IMR-90 (cell line): ENCODE data around the gene PLA2G2F. TPM values are rescaled to one million over a fixed set of nuclear protein-coding genes. Genes with fewer than 3 reads are reported as not detected.

Experiments used
- ATAC-seq: fragments of 200-7000 bp; cut with Tn5 transposase; 2 replicates; pipeline ENCODE4 v1.9.1; 2020; ENCODE audit warnings: low read depth, mild to moderate bottlenecking, moderate library complexity
- BruUV-seq: library from RNA; stranded (reverse); fragments of 400-500 nt; replicated peaks from 2 replicates; lab custom pipeline; 2021; lab: Mats Ljungman, UMichigan
- CTCF ChIA-PET: fragments of 300-600 bp; formaldehyde crosslinking; extraction: SDS; loops from one replicate; lab custom pipeline; 2021; ENCODE audit warnings: antibody characterized with exemption; lab: Yijun Ruan, JAX
- POLR2A ChIA-PET: fragments of 300-600 bp; sonication (Branson Sonifier 250); formaldehyde crosslinking; loops from one replicate; lab custom pipeline; 2022; ENCODE audit warnings: antibody characterized with exemption; ENCODE audit not compliant: unreplicated experiment; lab: Charles Lee
- DNase-seq: peaks from one replicate; pipeline ENCODE4 v3.0.0; 2013
- H2AFZ ChIP-seq: replicated peaks from 2 replicates; pipeline ENCODE3; 2013; ENCODE audit warnings: low read length, mild to moderate bottlenecking; ENCODE audit not compliant: poor library complexity
- H2AK5ac ChIP-seq: 2 replicates; pipeline ENCODE4 v1.6.1; 2013; ENCODE audit warnings: low read depth, low read length, inconsistent platforms
- H2AK9ac ChIP-seq: replicated peaks from 2 replicates; pipeline ENCODE3; 2013; ENCODE audit warnings: mild to moderate bottlenecking, low read depth, low read length, moderate library complexity; ENCODE audit not compliant: poor library complexity
- H2BK120ac ChIP-seq: 2 replicates; pipeline ENCODE4 v1.6.1; 2013; ENCODE audit warnings: low read depth, low read length, inconsistent platforms
- H2BK15ac ChIP-seq: 3 replicates; pipeline ENCODE4 v1.6.1; 2013; ENCODE audit warnings: low read depth, low read length, inconsistent platforms
- H2BK20ac ChIP-seq: 2 replicates; pipeline ENCODE4 v1.6.1; 2013; ENCODE audit warnings: low read depth, mild to moderate bottlenecking, inconsistent platforms, low read length, moderate library complexity
- H2BK5ac ChIP-seq: 2 replicates; pipeline ENCODE4 v1.6.1; 2013; ENCODE audit warnings: mild to moderate bottlenecking, low read depth, low read length, inconsistent platforms; ENCODE audit not compliant: poor library complexity, severe bottlenecking
- H3K14ac ChIP-seq: replicated peaks from 2 replicates; pipeline ENCODE4 v1.6.1; 2013; ENCODE audit warnings: low read depth, low read length, inconsistent platforms
- H3K18ac ChIP-seq: 2 replicates; pipeline ENCODE4 v1.6.1; 2013; ENCODE audit warnings: low read depth, low read length, control low read depth
- H3K23ac ChIP-seq: 2 replicates; pipeline ENCODE4 v1.6.1; 2013; ENCODE audit warnings: low read depth, low read length, inconsistent platforms
- H3K27ac ChIP-seq: 2 replicates; pipeline ENCODE4 v1.5.1; 2013; ENCODE audit warnings: mild to moderate bottlenecking, control low read depth, low read length; ENCODE audit not compliant: insufficient read depth
- H3K27me3 ChIP-seq: 2 replicates; pipeline ENCODE4 v1.6.1; 2013; ENCODE audit warnings: low read length; ENCODE audit not compliant: control insufficient read depth, insufficient read depth
- H3K36me3 ChIP-seq: 2 replicates; pipeline ENCODE4 v1.6.1; 2013; ENCODE audit warnings: low read length, mixed read lengths; ENCODE audit not compliant: control insufficient read depth, insufficient read depth
- H3K4ac ChIP-seq: 2 replicates; pipeline ENCODE4 v1.6.1; 2013; ENCODE audit warnings: low read depth, low read length, inconsistent platforms
- H3K4me1 ChIP-seq: 2 replicates; pipeline ENCODE4 v1.6.1; 2013; ENCODE audit warnings: low read length, mixed read lengths; ENCODE audit not compliant: control insufficient read depth, insufficient read depth
- H3K4me2 ChIP-seq: 2 replicates; pipeline ENCODE4 v1.6.1; 2013; ENCODE audit warnings: low read depth, mild to moderate bottlenecking, control low read depth, low read length, moderate library complexity
- H3K4me3 ChIP-seq: 2 replicates; pipeline ENCODE4 v1.5.1; 2013; ENCODE audit warnings: low read depth, mild to moderate bottlenecking, control low read depth, low read length, moderate library complexity; ENCODE audit not compliant: insufficient read depth
- H3K56ac ChIP-seq: 2 replicates; pipeline ENCODE4 v1.6.1; 2013; ENCODE audit warnings: low read length, inconsistent platforms; ENCODE audit not compliant: insufficient read depth; ENCODE audit errors: extremely low read depth
- H3K79me1 ChIP-seq, 2 experiments: 2 replicates each; pipeline ENCODE4 v1.6.1; 2013; ENCODE audit warnings: low read length in 2 of 2, inconsistent platforms in 1 of 2, low read depth in 1 of 2
- H3K9ac ChIP-seq: 2 replicates; pipeline ENCODE4 v1.6.1; 2013; ENCODE audit warnings: low read depth, low read length, control low read depth
- H3K9me1 ChIP-seq: 2 replicates; pipeline ENCODE4 v1.6.1; 2013; ENCODE audit warnings: low read length, inconsistent platforms; ENCODE audit not compliant: insufficient read depth
- H3K9me3 ChIP-seq: 2 replicates; pipeline ENCODE4 v1.6.1; 2013; ENCODE audit warnings: low read length; ENCODE audit not compliant: control insufficient read depth, insufficient read depth
- H4K20me1 ChIP-seq: 2 replicates; pipeline ENCODE4 v1.6.1; 2013; ENCODE audit warnings: low read length, inconsistent platforms; ENCODE audit not compliant: insufficient read depth
- H4K5ac ChIP-seq: 2 replicates; pipeline ENCODE4 v1.6.1; 2013; ENCODE audit warnings: mild to moderate bottlenecking, low read depth, low read length, control low read depth
- H4K8ac ChIP-seq, 2 experiments: 2 replicates each; pipeline ENCODE4 v1.6.1; 2013; ENCODE audit warnings: low read depth in 2 of 2, low read length in 2 of 2, control low read depth in 1 of 2, inconsistent platforms in 1 of 2
- H4K91ac ChIP-seq: 2 replicates; pipeline ENCODE4 v1.6.1; 2013; ENCODE audit warnings: low read depth, low read length, inconsistent platforms; ENCODE audit not compliant: insufficient read depth
- MAFK ChIP-seq: IDR thresholded peaks from 2 replicates; pipeline ENCODE4 v1.6.1; 2012; ENCODE audit warnings: low read depth, low read length, improper control_type of control experiment
- MAZ ChIP-seq: IDR thresholded peaks from 2 replicates; pipeline ENCODE4 v1.6.1; 2012; ENCODE audit warnings: low read depth, mild to moderate bottlenecking, low read length, improper control_type of control experiment, moderate library complexity, borderline replicate concordance
- RAD21 ChIP-seq: IDR thresholded peaks from 2 replicates; pipeline ENCODE4 v1.6.1; 2012; ENCODE audit warnings: low read length, improper control_type of control experiment
- WGBS, 2 experiments: methylation state at CpG; one replicate each; pipeline versions ENCODE4 v1.1.5 to v1.1.7; 2013; ENCODE audit warnings: missing lambda C conversion rate in 2 of 2; ENCODE audit not compliant: insufficient read length in 1 of 2; ENCODE audit errors: extremely low coverage in 2 of 2; 5-methylcytosine and 5-hydroxymethylcytosine counted together
- dilution Hi-C: fragments of 300-500 bp; cut with HindIII; formaldehyde crosslinking; loops from one replicate; pipeline ENCODE4 v1.14.3; 2018; ENCODE audit warnings: low sequenced_read_pairs; ENCODE audit not compliant: unreplicated experiment
- in situ Hi-C: fragments of 300-500 bp; cut with MboI; formaldehyde crosslinking; loops from 3 replicates; pipeline ENCODE4 v1.14.3; 2019; ENCODE audit warnings: low sequenced_read_pairs, inconsistent platforms, mixed read lengths
- intact Hi-C: fragments of 100-400 bp; cut with micrococcal nuclease; formaldehyde crosslinking; loops from 2 replicates; pipeline ENCODE4 v1.10.0; 2022
- polyA plus RNA-seq, 3 experiments: library from polyadenylated mRNA; depleted of rRNA; stranded (reverse); fragments of >200 nt; gene quantifications; 2 replicates each; pipeline ENCODE4 v1.2.3, GENCODE V29; 2012; ENCODE audit warnings: low replicate concordance in 1 of 3
- total RNA-seq: library from RNA; depleted of rRNA; stranded (reverse); fragments of >200 nt; gene quantifications from 2 replicates; pipeline ENCODE4 v1.2.3, GENCODE V29; 2012

PLA2G2F gene
- total and polyA plus RNA-seq, 2 of the 4 experiments (the other 2 are of a cell fraction): not detected

- TF ChIP-seq MAFK (no peak), RAD21 (no peak), MAZ (no peak)
- Histone ChIP-seq H3K4ac (no peak overlapping the region), H2BK20ac (no peak overlapping the region), H4K91ac (no peak overlapping the region), H3K79me1 (no peaks in the 10 kb centered on the region), H3K4me3 (no peak overlapping the region), H2BK5ac (no peak overlapping the region), H3K36me3 (no peaks in the 10 kb centered on the region), H3K27ac (no peak overlapping the region), H3K4me1 (no peaks in the 10 kb centered on the region; the same call in 1 of the 2 replicates), H3K18ac (no peak overlapping the region), H2BK120ac (no peak overlapping the region), H4K5ac (no peak overlapping the region), H3K9ac (no peak overlapping the region), H3K9me1 (no peaks in the 10 kb centered on the region), H2BK15ac (no peak overlapping the region), H4K20me1 (no peaks in the 10 kb centered on the region; the same call in 1 of the 2 replicates), H3K9me3 (peaks cover 30% of the 10 kb centered on the region), H2AK9ac (no peak overlapping the region), H2AFZ (no peak overlapping the region), H3K4me2 (no peak overlapping the region), H2AK5ac (no peak overlapping the region), H3K56ac (no peak overlapping the region), H3K23ac (no peak overlapping the region), H4K8ac (no peak overlapping the region), H3K14ac (no peak overlapping the region), H3K27me3 (no peaks in the 10 kb centered on the region; the same call in 1 of the 2 replicates)
- intact Hi-C loops: no loop called here
- ChIA-PET CTCF (no interaction called here), POLR2A (no interaction called here)
- 83% methylated on average over 2 of the region's 7 CpGs; no CpG with 5 or more reads in 1 of the 2 experiments for WGBS, 2 experiments
- BruUV-seq: no TSS peak
- no peak for ATAC-seq
- in situ Hi-C loops: no loop called here
- no peak for DNase-seq
- dilution Hi-C loops: no loop called here
Measured at GRCh38 chr1:20158358-20159070, 19.4 kb downstream of the PLA2G2F start.
